ENCODE results near the gene OGFOD3. TPM values are rescaled to one million over a fixed set of nuclear protein-coding genes. Genes with fewer than 3 reads are reported as not detected.

OGFOD3 gene
- total and polyA plus RNA-seq, 9 of the 15 experiments (the other 6 are each of a cell fraction or from before 2014, with no cell fraction given), result 0.69 to 44.7 (median 18.9) TPM

GRCh38 chr17:82356845-82357355 lies 61.5 kb downstream of the OGFOD3 start:
- DNase-seq (ENCODE audit: extremely low read depth in 1 of 4, low spot score in 3 of 4) (no peak), ATAC-seq (peak; percentile 74), FAIRE-seq (no peak)
- Histone ChIP-seq H4K20me1 (replicated peaks; ENCODE audit: control insufficient read depth, insufficient read depth, low read length) (no peaks in the 10 kb centered on the region), H3K4me3 (no peak overlapping the region), H3K79me2 (ENCODE audit: control insufficient read depth, insufficient read depth, low read length) (no peaks in the 10 kb centered on the region), H3K4me1 (replicated peaks in 1 of 2; ENCODE audit: control insufficient read depth in 2 of 2, insufficient read depth in 2 of 2, low read length in 2 of 2) (peaks cover 7 to 34% of the 10 kb centered on the region in 2 experiments; a peak in 4 of 5 replicates), H3K9ac (ENCODE audit: insufficient read depth in 1 of 2, low read depth in 2 of 2, low read length in 2 of 2) (peak overlapping the region in 1 of 2 experiments; percentile 79; a peak in 2 of 4 replicates), H3K9me3 (replicated peaks; ENCODE audit: control insufficient read depth, insufficient read depth, low read depth, low read length) (no peaks in the 10 kb centered on the region), H3K9me1 (ENCODE audit: control insufficient read depth, insufficient read depth, low read length) (no peaks in the 10 kb centered on the region), H3K4me2 (ENCODE audit: insufficient read depth, low read length) (no peak overlapping the region), H3K27me3 (ENCODE audit: control insufficient read depth in 2 of 2, insufficient read depth in 2 of 2, low read length in 2 of 2) (no peaks in the 10 kb centered on the region), H3K27ac (ENCODE audit: extremely low read depth, low read depth, low read length) (no peak overlapping the region), H2AFZ (ENCODE audit: low read depth, low read length) (no peak overlapping the region), H3K36me3 (ENCODE audit: control insufficient read depth, insufficient read depth, low read length) (no peaks in the 10 kb centered on the region)
- no peak for TF ChIP-seq VEZF1 (CRISPR knock-in tag; IDR thresholded peaks at IDR 0.05)
- no peak for TF ChIP-seq BACH1 (tag; IDR thresholded peaks at IDR 0.05)
- no peak for TF ChIP-seq JUN (IDR thresholded peaks at IDR 0.05; ENCODE audit: borderline replicate concordance, low read depth, low read length)
- TF ChIP-seq JUN (CRISPR knock-in tag; IDR thresholded peaks at IDR 0.05; ENCODE audit: borderline replicate concordance), result no peak
- no peak for TF ChIP-seq PRDM10 (IDR thresholded peaks at IDR 0.05; ENCODE audit: partially characterized antibody)
- no peak for TF ChIP-seq ZFP91 (CRISPR knock-in tag; IDR thresholded peaks at IDR 0.05)
- intact Hi-C loops (cut with micrococcal nuclease), result loop anchor here (10.0 kb wide), 1 partner anchor 138 kb away; no protein-coding TSS in a partner anchor
- POLR2A ChIA-PET, result interaction anchor here (0.5 to 3.9 kb wide), 8 partner anchors 9 to 748 kb away, joined by 3 to 27 read pairs (median 3); no protein-coding TSS in a partner anchor
- CTCF ChIA-PET (ENCODE audit: low intra/inter-chr PET ratio), result interaction anchor here (0.5 to 0.6 kb wide), 2 partner anchors 10 to 138 kb away, joined by 3 to 5 read pairs; no protein-coding TSS in a partner anchor
- in situ Hi-C loops (cut with MboI), result no loop called here
- WGBS (ENCODE audit: insufficient coverage, low coverage, missing lambda C conversion rate), result 56% methylated on average over 11 of the region's 20 CpGs
- no TSS peak for BruUV-seq (replicated peaks)
